AG04450 (cell line): ENCODE measurements around the gene DPP6. TPM values are rescaled to one million over a fixed set of nuclear protein-coding genes. Genes with fewer than 3 reads are reported as not detected.

Experiments used
- CTCF ChIA-PET: fragments of 300-600, 350-600 bp; formaldehyde crosslinking; extraction: SDS; loops from one replicate; lab custom pipeline; 2022; ENCODE audit warnings: antibody characterized with exemption, inconsistent platforms; lab: Charles Lee
- POLR2A ChIA-PET: fragments of 350-600 bp; formaldehyde crosslinking; extraction: SDS; loops from one replicate; lab custom pipeline; 2021; ENCODE audit warnings: antibody characterized with exemption, inconsistent platforms; lab: Yijun Ruan, JAX
- DNase-seq: peaks from one replicate; pipeline ENCODE4 v3.0.0-alpha.2; 2011; ENCODE audit warnings: low read depth, low spot score
- H3K27ac ChIP-seq: one replicate; pipeline ENCODE4 v1.5.1; 2012; ENCODE audit warnings: low read depth, low read length, control low read depth
- H3K27me3 ChIP-seq: one replicate; pipeline ENCODE4 v1.6.0; 2012; ENCODE audit warnings: low read length; ENCODE audit not compliant: control insufficient read depth, insufficient read depth
- H3K4me3 ChIP-seq: 2 replicates; pipeline ENCODE4 v1.5.1; 2011; ENCODE audit warnings: mild to moderate bottlenecking, low read depth, low read length, control low read depth
- H3K9me3 ChIP-seq: 2 replicates; pipeline ENCODE4 v1.5.1; 2012; ENCODE audit warnings: low read length; ENCODE audit not compliant: control insufficient read depth, insufficient read depth
- CTCF ChIP-seq: IDR thresholded peaks from 2 replicates; pipeline ENCODE4 v1.5.1; 2011; ENCODE audit warnings: low read depth, low read length, control low read depth, inconsistent platforms
- polyA plus RNA-seq: library from polyadenylated mRNA; depleted of rRNA; stranded (reverse); fragments of >200 nt; gene quantifications from 2 replicates; pipeline ENCODE4 v1.2.3, GENCODE V29; 2011

The DPP6 gene
- polyA plus RNA-seq, 1 experiment = not detected

GRCh38 chr7:154623399-154623798 is 571.2 kb downstream of the DPP6 start:
- CTCF ChIA-PET = no interaction called here
- no peak for TF ChIP-seq CTCF
- POLR2A ChIA-PET = no interaction called here
- H3K27ac ChIP-seq = no peak overlapping the region
- H3K9me3 ChIP-seq = peaks cover 35% of the 10 kb centered on the region
- no peaks in the 10 kb centered on the region for H3K27me3 ChIP-seq
- no peak overlapping the region for H3K4me3 ChIP-seq
- DNase-seq = no peak

GRCh38 chr7:154627646-154628290 is 575.6 kb downstream of the DPP6 start:
- Histone ChIP-seq H3K27ac (no peak overlapping the region), H3K9me3 (peaks cover 42% of the 10 kb centered on the region), H3K4me3 (no peak overlapping the region), H3K27me3 (no peaks in the 10 kb centered on the region)
- ChIA-PET CTCF (no interaction called here), POLR2A (no interaction called here)
- no peak for DNase-seq
- no peak for TF ChIP-seq CTCF

GRCh38 chr7:154628556-154628955 is 576.4 kb downstream of the DPP6 start:
- CTCF ChIA-PET = no interaction called here
- DNase-seq = no peak
- Histone ChIP-seq H3K27ac (no peak overlapping the region), H3K9me3 (peaks cover 38% of the 10 kb centered on the region), H3K4me3 (no peak overlapping the region), H3K27me3 (no peaks in the 10 kb centered on the region)
- POLR2A ChIA-PET = no interaction called here
- no peak for TF ChIP-seq CTCF

GRCh38 chr7:154631162-154631561 is 579.0 kb downstream of the DPP6 start:
- CTCF ChIA-PET = no interaction called here
- no peak for TF ChIP-seq CTCF
- DNase-seq = no peak

GRCh38 chr7:154633641-154634040 is 581.4 kb downstream of the DPP6 start:
- H3K4me3 ChIP-seq = no peak overlapping the region
- no peak for TF ChIP-seq CTCF
- no peaks in the 10 kb centered on the region for H3K27me3 ChIP-seq
- H3K27ac ChIP-seq = no peak overlapping the region
- ChIA-PET POLR2A (no interaction called here), CTCF (no interaction called here)
- no peak for DNase-seq
- H3K9me3 ChIP-seq = peaks cover 43% of the 10 kb centered on the region

More at GRCh38 chr7:154631162-154631561, 579.0 kb downstream of the DPP6 start:
- POLR2A ChIA-PET = no interaction called here
- no peak overlapping the region for H3K27ac ChIP-seq
- no peak overlapping the region for H3K4me3 ChIP-seq
- H3K9me3 ChIP-seq = peaks cover 38% of the 10 kb centered on the region
- no peaks in the 10 kb centered on the region for H3K27me3 ChIP-seq
